Upper lobe of right lung (tissue), 1 donor: Measurements from ENCODE around the gene SMIM41. TPM values are rescaled to one million over a fixed set of nuclear protein-coding genes. Genes with fewer than 3 reads are reported as not detected.

Experiments
- ATAC-seq: fragments of 200-7000 bp; cut with Tn5 transposase; one replicate; pipeline ENCODE4 v1.9.1; 2020; ENCODE audit warnings: mild to moderate bottlenecking, moderate library complexity
- DNase-seq: peaks from one replicate; pipeline ENCODE4 v3.0.0-alpha.2; 2020
- H3K27ac ChIP-seq: fragments of 200-600 bp; one replicate; pipeline ENCODE4 v1.8.0; 2022
- H3K27me3 ChIP-seq: fragments of 200-600 bp; one replicate; pipeline ENCODE4 v1.8.0; 2022; ENCODE audit warnings: mild to moderate bottlenecking
- H3K36me3 ChIP-seq: fragments of 200-600 bp; one replicate; pipeline ENCODE4 v1.8.0; 2022
- H3K4me1 ChIP-seq: fragments of 200-600 bp; one replicate; pipeline ENCODE4 v1.8.0; 2022
- H3K4me3 ChIP-seq: fragments of 200-600 bp; one replicate; pipeline ENCODE4 v1.8.0; 2022; ENCODE audit warnings: mild to moderate bottlenecking
- H3K9me3 ChIP-seq: fragments of 200-600 bp; one replicate; pipeline ENCODE4 v1.8.0; 2022
- intact Hi-C: fragments of 100-400 bp; cut with DNase I; formaldehyde crosslinking; loops from one replicate; pipeline ENCODE4 v1.11.0; 2022
- total RNA-seq: library from RNA; stranded (reverse); fragmentation: NEBNext Ultra II Directional; extraction: Animal tissue kit (Norgen Biotek cat#: 25700); gene quantifications from one replicate; pipeline ENCODE4 v1.2.1, GENCODE V29; 2021
- TF ChIP-seq, protein P1 (sequence below): fragments of 200-600 bp; IDR thresholded peaks from one replicate; pipeline ENCODE4 v1.8.0; 2022; ENCODE audit warnings: antibody characterized with exemption
- donor health status: DM: no; HTN: yes; CAD: no; lungs with severe emphysema.

SMIM41 gene
- total RNA-seq, 1 donor from 2014 or later, result 6.1 TPM

DNA sequence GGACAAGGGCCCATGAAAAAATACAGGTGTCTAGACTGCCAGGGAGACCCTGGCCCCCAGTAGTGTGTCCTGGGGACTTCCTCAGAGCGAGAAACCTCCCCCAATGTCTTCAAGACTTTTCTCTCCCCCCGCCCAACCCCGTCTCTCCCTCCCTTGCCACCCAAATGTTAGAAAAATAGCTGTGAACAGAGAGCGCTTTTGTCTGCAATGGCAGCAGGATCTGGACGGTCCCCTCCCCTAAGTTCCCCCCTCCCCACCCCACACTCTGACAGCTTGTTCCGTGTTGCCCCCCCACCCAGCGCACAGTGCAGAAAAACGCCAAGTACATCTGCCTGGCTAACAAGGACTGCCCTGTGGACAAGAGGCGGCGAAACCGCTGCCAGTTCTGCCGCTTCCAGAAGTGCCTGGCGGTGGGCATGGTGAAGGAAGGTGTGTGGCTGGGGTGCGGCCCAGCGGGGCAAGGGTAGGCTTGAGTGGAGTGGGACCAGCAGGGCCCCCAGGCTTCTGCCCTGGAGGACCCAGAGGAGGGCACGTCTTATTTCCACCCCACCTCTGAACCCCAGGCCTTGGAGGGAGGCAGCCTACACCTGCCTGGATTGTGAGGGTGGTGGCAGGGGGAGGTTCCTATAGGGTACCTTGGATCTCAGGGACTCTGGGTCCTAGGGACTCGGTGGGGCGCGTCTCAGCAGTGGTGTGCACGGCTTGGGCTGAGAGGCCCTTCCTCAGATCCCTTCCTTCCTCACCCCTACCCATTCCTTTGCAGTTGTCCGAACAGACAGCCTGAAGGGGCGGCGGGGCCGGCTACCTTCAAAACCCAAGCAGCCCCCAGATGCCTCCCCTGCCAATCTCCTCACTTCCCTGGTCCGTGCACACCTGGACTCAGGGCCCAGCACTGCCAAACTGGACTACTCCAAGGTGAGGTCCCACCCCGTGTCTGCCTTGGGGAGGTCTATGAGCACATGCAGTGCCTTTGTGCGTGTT lies 23.5 kb upstream of the SMIM41 start:
- Histone ChIP-seq H3K36me3 (peaks cover 44% of the 10 kb centered on the region), H3K27me3 (no peaks in the 10 kb centered on the region), H3K4me3 (no peak overlapping the region), H3K27ac (no peak overlapping the region), H3K9me3 (no peaks in the 10 kb centered on the region), H3K4me1 (no peaks in the 10 kb centered on the region)
- intact Hi-C loops, result no loop called here
- no peak for DNase-seq
- TF ChIP-seq, protein P1, sequence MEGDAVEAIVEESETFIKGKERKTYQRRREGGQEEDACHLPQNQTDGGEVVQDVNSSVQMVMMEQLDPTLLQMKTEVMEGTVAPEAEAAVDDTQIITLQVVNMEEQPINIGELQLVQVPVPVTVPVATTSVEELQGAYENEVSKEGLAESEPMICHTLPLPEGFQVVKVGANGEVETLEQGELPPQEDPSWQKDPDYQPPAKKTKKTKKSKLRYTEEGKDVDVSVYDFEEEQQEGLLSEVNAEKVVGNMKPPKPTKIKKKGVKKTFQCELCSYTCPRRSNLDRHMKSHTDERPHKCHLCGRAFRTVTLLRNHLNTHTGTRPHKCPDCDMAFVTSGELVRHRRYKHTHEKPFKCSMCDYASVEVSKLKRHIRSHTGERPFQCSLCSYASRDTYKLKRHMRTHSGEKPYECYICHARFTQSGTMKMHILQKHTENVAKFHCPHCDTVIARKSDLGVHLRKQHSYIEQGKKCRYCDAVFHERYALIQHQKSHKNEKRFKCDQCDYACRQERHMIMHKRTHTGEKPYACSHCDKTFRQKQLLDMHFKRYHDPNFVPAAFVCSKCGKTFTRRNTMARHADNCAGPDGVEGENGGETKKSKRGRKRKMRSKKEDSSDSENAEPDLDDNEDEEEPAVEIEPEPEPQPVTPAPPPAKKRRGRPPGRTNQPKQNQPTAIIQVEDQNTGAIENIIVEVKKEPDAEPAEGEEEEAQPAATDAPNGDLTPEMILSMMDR, result no peak
- no peak for ATAC-seq

DNA sequence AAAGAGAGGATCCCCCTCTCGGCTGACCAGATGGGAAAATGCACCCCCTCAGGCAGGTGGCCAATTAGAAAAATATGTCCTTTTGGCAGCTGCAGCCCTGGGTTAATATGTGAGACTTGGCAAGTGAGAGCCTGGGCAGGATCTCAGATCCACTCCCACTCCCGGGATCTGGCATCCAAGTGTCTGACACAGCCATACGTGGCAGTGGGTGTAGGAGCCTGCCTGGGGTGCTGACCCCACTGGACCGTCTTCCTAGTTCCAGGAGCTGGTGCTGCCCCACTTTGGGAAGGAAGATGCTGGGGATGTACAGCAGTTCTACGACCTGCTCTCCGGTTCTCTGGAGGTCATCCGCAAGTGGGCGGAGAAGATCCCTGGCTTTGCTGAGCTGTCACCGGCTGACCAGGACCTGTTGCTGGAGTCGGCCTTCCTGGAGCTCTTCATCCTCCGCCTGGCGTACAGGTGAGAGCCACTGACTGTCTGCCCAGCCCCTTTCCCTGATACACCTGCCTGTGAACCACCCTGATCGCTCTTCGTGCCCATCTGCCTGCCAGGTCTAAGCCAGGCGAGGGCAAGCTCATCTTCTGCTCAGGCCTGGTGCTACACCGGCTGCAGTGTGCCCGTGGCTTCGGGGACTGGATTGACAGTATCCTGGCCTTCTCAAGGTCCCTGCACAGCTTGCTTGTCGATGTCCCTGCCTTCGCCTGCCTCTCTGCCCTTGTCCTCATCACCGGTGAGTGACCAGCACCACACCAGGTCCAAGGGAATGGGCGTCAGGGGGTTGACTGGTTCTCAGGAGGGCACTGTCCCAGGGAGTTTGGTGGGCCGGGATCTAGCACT lies 22.5 kb upstream of the SMIM41 start:
- H3K27me3 ChIP-seq, result no peaks in the 10 kb centered on the region

DNA sequence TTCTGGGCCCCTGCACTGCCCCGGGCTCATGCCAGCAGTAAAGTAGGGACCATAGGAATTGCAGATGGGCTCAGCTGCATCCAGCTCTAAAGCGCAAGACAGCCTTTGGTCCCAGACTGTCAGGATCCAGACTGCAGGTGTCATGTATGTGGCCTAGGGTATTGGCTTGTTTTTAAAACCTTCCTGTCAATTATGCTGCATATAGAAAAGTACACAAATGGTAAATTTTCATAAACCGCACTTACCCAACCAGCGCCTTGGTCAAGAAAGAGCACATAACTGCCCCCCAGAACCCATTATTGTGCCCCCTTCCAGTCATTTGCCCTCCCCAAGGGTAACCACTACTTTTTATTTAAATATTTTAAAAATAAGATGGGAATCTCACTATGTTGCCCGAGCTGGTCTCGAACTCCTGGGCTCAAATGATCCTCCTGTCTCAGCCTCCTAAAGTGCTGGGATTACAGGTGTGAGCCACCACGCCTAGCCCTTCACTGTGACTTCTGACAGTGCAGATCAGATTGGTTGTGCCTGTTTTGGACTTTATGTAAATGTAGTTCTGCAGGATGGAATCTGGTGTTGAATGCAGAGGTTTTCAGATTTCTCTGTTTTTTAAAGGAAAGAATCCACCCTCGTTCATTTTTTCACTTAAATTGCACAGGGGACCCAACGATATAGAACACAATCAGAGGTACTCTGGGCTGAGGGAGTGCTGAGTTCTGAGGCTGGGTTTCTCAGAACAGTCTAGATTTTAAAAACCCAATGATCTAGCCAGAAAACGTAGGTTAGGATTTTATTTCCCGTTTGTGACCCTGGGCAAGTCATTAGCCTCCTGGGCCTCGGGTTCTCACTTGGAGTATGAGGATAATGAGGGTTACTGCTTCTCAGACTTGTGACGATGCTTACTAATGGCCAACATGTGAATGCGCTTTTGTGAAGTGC lies 21.6 kb upstream of the SMIM41 start:
- no peak for ATAC-seq
- H3K27ac ChIP-seq, result no peak overlapping the region
- H3K36me3 ChIP-seq, result peaks cover 44% of the 10 kb centered on the region
- intact Hi-C loops, result no loop called here
- H3K4me1 ChIP-seq, result no peaks in the 10 kb centered on the region
- TF ChIP-seq, protein P1, result no peak
- DNase-seq, result no peak
- no peaks in the 10 kb centered on the region for H3K9me3 ChIP-seq
- H3K4me3 ChIP-seq, result no peak overlapping the region
- H3K27me3 ChIP-seq, result no peaks in the 10 kb centered on the region

More for the DNA sequence above, 22.5 kb upstream of the SMIM41 start:
- intact Hi-C loops, result no loop called here
- no peak overlapping the region for H3K27ac ChIP-seq
- TF ChIP-seq, protein P1, result no peak
- H3K4me3 ChIP-seq, result no peak overlapping the region
- no peaks in the 10 kb centered on the region for H3K4me1 ChIP-seq
- DNase-seq (no peak), ATAC-seq (no peak)
- H3K9me3 ChIP-seq, result no peaks in the 10 kb centered on the region
- peaks cover 44% of the 10 kb centered on the region for H3K36me3 ChIP-seq

DNA sequence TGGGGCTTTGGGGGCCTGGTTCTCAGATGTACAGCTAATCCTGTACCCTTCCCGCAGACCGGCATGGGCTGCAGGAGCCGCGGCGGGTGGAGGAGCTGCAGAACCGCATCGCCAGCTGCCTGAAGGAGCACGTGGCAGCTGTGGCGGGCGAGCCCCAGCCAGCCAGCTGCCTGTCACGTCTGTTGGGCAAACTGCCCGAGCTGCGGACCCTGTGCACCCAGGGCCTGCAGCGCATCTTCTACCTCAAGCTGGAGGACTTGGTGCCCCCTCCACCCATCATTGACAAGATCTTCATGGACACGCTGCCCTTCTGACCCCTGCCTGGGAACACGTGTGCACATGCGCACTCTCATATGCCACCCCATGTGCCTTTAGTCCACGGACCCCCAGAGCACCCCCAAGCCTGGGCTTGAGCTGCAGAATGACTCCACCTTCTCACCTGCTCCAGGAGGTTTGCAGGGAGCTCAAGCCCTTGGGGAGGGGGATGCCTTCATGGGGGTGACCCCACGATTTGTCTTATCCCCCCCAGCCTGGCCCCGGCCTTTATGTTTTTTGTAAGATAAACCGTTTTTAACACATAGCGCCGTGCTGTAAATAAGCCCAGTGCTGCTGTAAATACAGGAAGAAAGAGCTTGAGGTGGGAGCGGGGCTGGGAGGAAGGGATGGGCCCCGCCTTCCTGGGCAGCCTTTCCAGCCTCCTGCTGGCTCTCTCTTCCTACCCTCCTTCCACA lies 20.7 kb upstream of the SMIM41 start:
- Histone ChIP-seq H3K27ac (no peak overlapping the region), H3K36me3 (peaks cover 44% of the 10 kb centered on the region)

More for the DNA sequence above, 20.7 kb upstream of the SMIM41 start:
- no peaks in the 10 kb centered on the region for H3K27me3 ChIP-seq
- DNase-seq (no peak), ATAC-seq (no peak)
- intact Hi-C loops, result no loop called here
- TF ChIP-seq, protein P1, result no peak
- no peaks in the 10 kb centered on the region for H3K4me1 ChIP-seq
- no peaks in the 10 kb centered on the region for H3K9me3 ChIP-seq
- H3K4me3 ChIP-seq, result no peak overlapping the region
